SU-DHL-6 (cell line): Measurements from ENCODE around the gene ZSWIM3.

ENCODE experiments used
- H2AFZ ChIP-seq: fragments of 200-600 bp; sonication (generic); 2 replicates; pipeline ENCODE4 v1.6.1; 2014; ENCODE audit warnings: low read depth, mild to moderate bottlenecking, moderate library complexity, mixed read lengths, antibody characterized with exemption, low read length; ENCODE audit not compliant: severe bottlenecking
- H3F3A ChIP-seq: fragments of 200-600 bp; shearing (Covaris generic); 2 replicates; pipeline ENCODE4 v1.6.0; 2016; ENCODE audit warnings: antibody characterized with exemption, mild to moderate bottlenecking; ENCODE audit not compliant: insufficient read depth
- H3K27ac ChIP-seq: fragments of 200-600 bp; sonication (generic); 2 replicates; pipeline ENCODE4 v1.5.1; 2016; ENCODE audit warnings: low read depth, mild to moderate bottlenecking, low read length, moderate library complexity, mixed read lengths
- H3K27me3 ChIP-seq: fragments of 200-600 bp; sonication (generic), shearing (Covaris generic); 2 replicates; pipeline ENCODE4 v1.6.0; 2014; ENCODE audit warnings: mild to moderate bottlenecking, low read length
- H3K36me3 ChIP-seq: fragments of 200-600 bp; sonication (generic); 2 replicates; pipeline ENCODE4 v1.6.1; 2014; ENCODE audit warnings: mild to moderate bottlenecking, low read length, mixed read lengths
- H3K4me2 ChIP-seq: fragments of 300-600, 200-600 bp; shearing (Covaris generic), sonication (generic); 2 replicates; pipeline ENCODE4 v1.6.0; 2014; ENCODE audit warnings: low read length, low read depth, mild to moderate bottlenecking; ENCODE audit not compliant: poor library complexity, severe bottlenecking
- H3K4me3 ChIP-seq: fragments of 200-600 bp; sonication (generic); 2 replicates; pipeline ENCODE4 v1.5.1; 2014; ENCODE audit warnings: antibody characterized with exemption, low read length, mild to moderate bottlenecking, mixed read lengths; ENCODE audit not compliant: insufficient read depth, poor library complexity, severe bottlenecking
- H3K79me2 ChIP-seq: fragments of 200-600 bp; sonication (generic); 2 replicates; pipeline ENCODE4 v1.6.1; 2014; ENCODE audit warnings: mild to moderate bottlenecking, low read length, moderate library complexity; ENCODE audit not compliant: insufficient read depth
- H3K9ac ChIP-seq: fragments of 200-600 bp; sonication (generic); 2 replicates; pipeline ENCODE4 v1.7.0; 2014; ENCODE audit warnings: mild to moderate bottlenecking, low read length
- H3K9me2 ChIP-seq: fragments of 200-600 bp; sonication (generic); replicated peaks from 2 replicates; pipeline ENCODE4 v1.6.1; 2014; ENCODE audit warnings: low read length; ENCODE audit not compliant: insufficient read depth
- H3K9me3 ChIP-seq: fragments of 200-600 bp; sonication (generic); 2 replicates; pipeline ENCODE4 v1.6.1; 2014; ENCODE audit warnings: low read length, mixed read lengths; ENCODE audit not compliant: insufficient read depth
- H4K20me1 ChIP-seq: fragments of 200-600 bp; sonication (generic); 2 replicates; pipeline ENCODE4 v1.6.1; 2014; ENCODE audit warnings: low read depth, mild to moderate bottlenecking, antibody characterized with exemption, low read length, moderate library complexity, mixed read lengths
- CTCF ChIP-seq: fragments of 200-600 bp; sonication (generic); IDR thresholded peaks from one replicate; pipeline ENCODE4 v1.5.1; 2017; ENCODE audit warnings: antibody characterized with exemption, mild to moderate bottlenecking, low read length, moderate library complexity; ENCODE audit not compliant: insufficient read depth, poor library complexity, severe bottlenecking
- EZH2phosphoT487 ChIP-seq: fragments of 200-600 bp; sonication (generic), shearing (Covaris generic); conservative IDR thresholded peaks from 2 replicates; pipeline ENCODE4 v1.6.1; 2018; ENCODE audit warnings: mild to moderate bottlenecking, antibody characterized with exemption, low read length, moderate library complexity, mixed read lengths

Gene ZSWIM3

GRCh38 chr20:45835329-45835765, 22.1 kb upstream of the ZSWIM3 start:
- Histone ChIP-seq H3F3A (no peaks in the 10 kb centered on the region), H3K27me3 (no peaks in the 10 kb centered on the region), H3K4me2 (no peak overlapping the region), H3K36me3 (no peaks in the 10 kb centered on the region), H3K79me2 (no peaks in the 10 kb centered on the region), H4K20me1 (no peaks in the 10 kb centered on the region), H3K9ac (no peak overlapping the region), H3K9me2 (no peaks in the 10 kb centered on the region), H2AFZ (no peak overlapping the region), H3K27ac (no peak overlapping the region), H3K4me3 (no peak overlapping the region), H3K9me3 (no peaks in the 10 kb centered on the region)
- TF ChIP-seq CTCF (no peak), EZH2phosphoT487 (no peak)

- H3F3A ChIP-seq, result no peaks in the 10 kb centered on the region
- no peaks in the 10 kb centered on the region for H3K9me2 ChIP-seq
- no peak overlapping the region for H3K4me2 ChIP-seq
- H3K27me3 ChIP-seq, result no peaks in the 10 kb centered on the region
- no peak overlapping the region for H3K27ac ChIP-seq
- H2AFZ ChIP-seq, result no peak overlapping the region
- H3K79me2 ChIP-seq, result no peaks in the 10 kb centered on the region
- H3K9me3 ChIP-seq, result no peaks in the 10 kb centered on the region
- H4K20me1 ChIP-seq, result no peaks in the 10 kb centered on the region
- TF ChIP-seq EZH2phosphoT487 (no peak), CTCF (no peak)
- H3K4me3 ChIP-seq, result no peak overlapping the region
- no peaks in the 10 kb centered on the region for H3K36me3 ChIP-seq
- H3K9ac ChIP-seq, result no peak overlapping the region
Observed at GRCh38 chr20:45835825-45836224, 21.6 kb upstream of the ZSWIM3 start.

- H3K27ac ChIP-seq, result no peak overlapping the region
- H3K4me2 ChIP-seq, result no peak overlapping the region
- no peaks in the 10 kb centered on the region for H3K36me3 ChIP-seq
- H3K4me3 ChIP-seq, result no peak overlapping the region
- no peaks in the 10 kb centered on the region for H3F3A ChIP-seq
- H3K27me3 ChIP-seq, result no peaks in the 10 kb centered on the region
- no peaks in the 10 kb centered on the region for H4K20me1 ChIP-seq
- H3K9me2 ChIP-seq, result no peaks in the 10 kb centered on the region
- no peaks in the 10 kb centered on the region for H3K9me3 ChIP-seq
- TF ChIP-seq CTCF (no peak), EZH2phosphoT487 (no peak)
- H3K9ac ChIP-seq, result no peak overlapping the region
- H3K79me2 ChIP-seq, result no peaks in the 10 kb centered on the region
- no peak overlapping the region for H2AFZ ChIP-seq
Observed at GRCh38 chr20:45836841-45837240, 20.6 kb upstream of the ZSWIM3 start.
